IPS-NIHi11 (cell line): ENCODE data around the gene AP3S1.

Experiments
- DNase-seq: peaks from one replicate; pipeline ENCODE4 v3.0.0; 2012; ENCODE audit warnings: mixed read lengths, low spot score

The AP3S1 gene

GRCh38 chr5:115940080-115940810 is 98.5 kb downstream of the AP3S1 start:
- no peak for DNase-seq

GRCh38 chr5:115941051-115941675 is 99.4 kb downstream of the AP3S1 start:
- no peak for DNase-seq

GRCh38 chr5:115944501-115944900 is 102.8 kb downstream of the AP3S1 start:
- DNase-seq = no peak

GRCh38 chr5:115946655-115947054 is 104.9 kb downstream of the AP3S1 start:
- DNase-seq = no peak

GRCh38 chr5:115947260-115947659 is 105.5 kb downstream of the AP3S1 start:
- DNase-seq = no peak

GRCh38 chr5:115948091-115948534 is 106.4 kb downstream of the AP3S1 start:
- no peak for DNase-seq

- DNase-seq = no peak
Measured at GRCh38 chr5:115949096-115949495, 107.4 kb downstream of the AP3S1 start.

- DNase-seq = no peak
Measured at GRCh38 chr5:115952588-115952987, 110.9 kb downstream of the AP3S1 start.

- DNase-seq = no peak
Measured at GRCh38 chr5:115954144-115954543, 112.4 kb downstream of the AP3S1 start.

GRCh38 chr5:115956957-115957356 is 115.2 kb downstream of the AP3S1 start:
- no peak for DNase-seq

GRCh38 chr5:115961381-115962238 is 119.9 kb downstream of the AP3S1 start:
- DNase-seq = peak; percentile 23

GRCh38 chr5:115962239-115962564 is 120.5 kb downstream of the AP3S1 start, which contains the start of gene LVRN:
Gene LVRN, plus strand, starts transcription at chr5:115962475. Its CDS starts 143 bp downstream, at chr5:115962618.
- DNase-seq = peak; percentile 20

- DNase-seq = peak; percentile 51
Measured at GRCh38 chr5:115962565-115963402, 121.0 kb downstream of the AP3S1 start.

- DNase-seq = peak; percentile 25
Measured at GRCh38 chr5:115963566-115963965, 121.8 kb downstream of the AP3S1 start.
